Transverse colon (tissue), 4 donors: ENCODE data around the gene ZNF226. TPM values are rescaled to one million over a fixed set of nuclear protein-coding genes. Genes with fewer than 3 reads are reported as not detected.

Experiments used
- DNase-seq: peaks from one replicate; pipeline ENCODE4 v3.0.0-alpha.2; 2019
- H3K27ac ChIP-seq, 4 donors: fragments of 200-600 bp; sonication (generic); 2 replicates each; pipeline ENCODE4 v1.5.1; 2016 to 2018; ENCODE audit warnings: inconsistent platforms in 4 of 4
- H3K27me3 ChIP-seq: fragments of 200-600 bp; sonication (generic); 2 replicates; pipeline ENCODE4 v1.5.1; 2017; ENCODE audit warnings: inconsistent platforms
- H3K36me3 ChIP-seq, 4 donors: fragments of 200-600 bp; sonication (generic); 2 replicates each; pipeline ENCODE4 v1.5.1; 2017 to 2019; ENCODE audit warnings: inconsistent platforms in 4 of 4
- H3K4me1 ChIP-seq, 4 donors: fragments of 200-600 bp; sonication (generic); 2 replicates each; pipeline ENCODE4 v1.5.1; 2017 to 2020; ENCODE audit warnings: inconsistent platforms in 4 of 4
- H3K4me3 ChIP-seq, 4 donors: fragments of 200-600 bp; sonication (generic); 1 replicate in 1 of 4; 2 replicates in 3 of 4; pipeline versions ENCODE4 v1.5.1 to v1.6.1; 2017 to 2019; ENCODE audit warnings: inconsistent platforms in 4 of 4
- H3K9me3 ChIP-seq, 2 donors: fragments of 200-600 bp; sonication (generic); 2 replicates each; pipeline ENCODE4 v1.5.1; 2017 to 2019; ENCODE audit warnings: inconsistent platforms in 2 of 2
- EP300 ChIP-seq: sonication (generic); formaldehyde crosslinking; IDR thresholded peaks from one replicate; pipeline ENCODE4 v1.6.1; 2017; ENCODE audit warnings: antibody characterized with exemption, low read depth
- POLR2A ChIP-seq: fragments of 450-650 bp; IDR thresholded peaks from one replicate; pipeline ENCODE4 v1.6.1; 2016; ENCODE audit warnings: antibody characterized with exemption, mild to moderate bottlenecking, moderate library complexity
- POLR2AphosphoS5 ChIP-seq, 3 donors: sonication (generic); formaldehyde crosslinking; IDR thresholded peaks; one replicate each; pipeline ENCODE4 v1.6.1; 2016; ENCODE audit warnings: antibody characterized with exemption in 3 of 3
- WGBS, 2 donors: methylation state at CpG; one replicate each; pipeline ENCODE4 v1.1.5; 2018; ENCODE audit warnings: low coverage in 1 of 2; 5-methylcytosine and 5-hydroxymethylcytosine counted together
- in situ Hi-C, 4 donors: fragments of 200-750 bp; cut with MboI; loops; one replicate each; pipeline versions ENCODE4 v1.15.0 to v1.15.1; 2017; ENCODE audit warnings: low sequenced_read_pairs in 3 of 4, low pct_ligation_motif_present in 1 of 4, low pct_unique_long_range_greater_than_20kb in 1 of 4
- intact Hi-C: fragments of 100-400 bp; cut with DNase I; formaldehyde crosslinking; loops from one replicate; pipeline ENCODE4 v1.15.1; 2023; ENCODE audit warnings: low total_unique reads
- total RNA-seq, 4 donors: library from RNA; depleted of rRNA; stranded (reverse); fragments of >200 nt; gene quantifications; one replicate each; pipeline ENCODE4 v1.1.0, GENCODE V29; 2016
- TF ChIP-seq, protein P1 (sequence below), 5 experiments: fragments of 200-600 bp in 3 of 5; fragments of 450-650 bp in 2 of 5; sonication (generic) in 3 of 5; IDR thresholded peaks; 1 replicate in 2 of 5; 2 replicates in 3 of 5; pipeline ENCODE4 v1.5.1; 2016 to 2017; ENCODE audit warnings: antibody characterized with exemption in 5 of 5, inconsistent platforms in 3 of 5, mild to moderate bottlenecking in 2 of 5, moderate library complexity in 1 of 5

ZNF226 gene
- total RNA-seq, 4 donors from 2014 or later, result 4.1 to 27.1 (median 23.9) TPM

DNA sequence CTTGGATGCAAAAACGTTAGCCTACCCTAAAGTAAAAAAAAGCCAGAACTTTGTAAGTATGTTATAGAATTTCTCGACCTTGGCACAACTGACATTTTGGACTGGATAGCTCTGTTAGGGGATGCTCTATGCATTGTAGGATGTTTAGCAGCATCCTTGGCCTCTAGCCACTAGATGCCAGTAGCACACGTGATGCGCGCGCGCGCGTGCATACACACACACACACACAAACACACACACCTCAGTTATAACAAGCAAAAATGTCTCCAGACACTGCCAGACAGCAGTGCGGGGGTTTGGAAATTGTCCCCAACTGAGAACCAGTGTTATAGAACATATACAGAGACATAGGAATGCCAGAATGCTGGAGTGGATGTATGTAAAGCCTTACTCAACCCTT is 17.2 kb downstream of the ZNF226 start:
- peaks cover 0 to 2% (median under 1%) of the 10 kb centered on the region in 4 donors for H3K36me3 ChIP-seq
- H3K27me3 ChIP-seq, result no peaks in the 10 kb centered on the region
- intact Hi-C loops, result no loop called here
- in situ Hi-C loops, result no loop called here
- no peak overlapping the region for H3K4me3 ChIP-seq
- peaks cover 42 to 53% of the 10 kb centered on the region in 2 donors for H3K9me3 ChIP-seq
- no peak for DNase-seq
- H3K27ac ChIP-seq, result no peak overlapping the region
- TF ChIP-seq EP300 (no peak), POLR2AphosphoS5 (IDR thresholded peaks at IDR 0.05) (no peak), POLR2A (no peak)
- TF ChIP-seq, protein P1, sequence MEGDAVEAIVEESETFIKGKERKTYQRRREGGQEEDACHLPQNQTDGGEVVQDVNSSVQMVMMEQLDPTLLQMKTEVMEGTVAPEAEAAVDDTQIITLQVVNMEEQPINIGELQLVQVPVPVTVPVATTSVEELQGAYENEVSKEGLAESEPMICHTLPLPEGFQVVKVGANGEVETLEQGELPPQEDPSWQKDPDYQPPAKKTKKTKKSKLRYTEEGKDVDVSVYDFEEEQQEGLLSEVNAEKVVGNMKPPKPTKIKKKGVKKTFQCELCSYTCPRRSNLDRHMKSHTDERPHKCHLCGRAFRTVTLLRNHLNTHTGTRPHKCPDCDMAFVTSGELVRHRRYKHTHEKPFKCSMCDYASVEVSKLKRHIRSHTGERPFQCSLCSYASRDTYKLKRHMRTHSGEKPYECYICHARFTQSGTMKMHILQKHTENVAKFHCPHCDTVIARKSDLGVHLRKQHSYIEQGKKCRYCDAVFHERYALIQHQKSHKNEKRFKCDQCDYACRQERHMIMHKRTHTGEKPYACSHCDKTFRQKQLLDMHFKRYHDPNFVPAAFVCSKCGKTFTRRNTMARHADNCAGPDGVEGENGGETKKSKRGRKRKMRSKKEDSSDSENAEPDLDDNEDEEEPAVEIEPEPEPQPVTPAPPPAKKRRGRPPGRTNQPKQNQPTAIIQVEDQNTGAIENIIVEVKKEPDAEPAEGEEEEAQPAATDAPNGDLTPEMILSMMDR (IDR thresholded peaks at IDR 0.05), result no peak
- 84 to 89% methylated on average over 7 to 10 of the region's 10 CpGs for WGBS, 2 donors
- no peaks in the 10 kb centered on the region for H3K4me1 ChIP-seq

DNA sequence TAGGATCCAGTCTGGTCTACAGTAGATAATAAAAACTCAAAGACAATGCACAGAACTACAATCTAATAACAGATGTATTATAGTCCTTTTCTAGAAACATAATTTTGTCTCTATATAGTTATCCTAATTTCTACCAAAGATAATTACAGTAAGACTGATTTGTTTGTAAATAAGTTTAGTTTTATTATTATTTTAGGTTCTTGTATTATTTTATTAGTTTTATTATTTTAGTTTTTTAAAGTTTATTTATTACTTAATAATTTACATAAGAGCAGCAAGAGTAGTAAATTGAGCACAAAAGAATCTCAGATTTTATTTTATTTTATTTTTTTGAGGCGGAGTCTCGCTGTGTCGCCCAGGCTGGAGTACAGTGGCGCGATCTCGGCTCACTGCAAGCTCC is 25.1 kb downstream of the ZNF226 start:
- WGBS, 2 donors, result 88 to 99% methylated on average over 6 of the region's 6 CpGs
- in situ Hi-C loops, result no loop called here
- no peaks in the 10 kb centered on the region for H3K36me3 ChIP-seq
- no peaks in the 10 kb centered on the region for H3K4me1 ChIP-seq
- H3K9me3 ChIP-seq, result peaks cover 21 to 30% of the 10 kb centered on the region in 2 donors
- TF ChIP-seq EP300 (no peak), POLR2A (no peak), POLR2AphosphoS5 (IDR thresholded peaks at IDR 0.05) (no peak)
- TF ChIP-seq, protein P1 (IDR thresholded peaks at IDR 0.05), result no peak
- H3K4me3 ChIP-seq, result no peak overlapping the region
- intact Hi-C loops, result no loop called here
- H3K27ac ChIP-seq, result no peak overlapping the region
- H3K27me3 ChIP-seq, result no peaks in the 10 kb centered on the region
- no peak for DNase-seq

DNA sequence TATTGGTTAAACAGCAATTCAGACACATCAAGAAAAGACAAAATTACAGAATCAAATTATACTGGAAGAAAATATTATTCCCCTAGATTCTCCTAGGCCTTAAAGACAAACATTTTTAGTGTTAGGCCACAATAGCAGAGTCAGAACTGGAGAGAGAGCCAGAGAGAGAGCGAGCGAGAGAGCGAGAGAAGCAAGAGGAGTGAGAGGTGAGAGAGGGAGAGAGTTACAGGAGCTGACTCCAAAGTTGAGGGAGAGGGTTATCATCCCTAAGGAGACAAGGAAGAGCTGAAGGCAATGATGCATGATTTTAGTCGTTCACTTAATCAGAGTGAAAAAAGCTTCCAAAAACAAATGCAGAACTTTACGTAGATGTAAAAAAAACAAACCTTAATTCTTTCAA is 27.2 kb downstream of the ZNF226 start:
- no peaks in the 10 kb centered on the region for H3K36me3 ChIP-seq
- H3K27me3 ChIP-seq, result no peaks in the 10 kb centered on the region
- no peaks in the 10 kb centered on the region for H3K4me1 ChIP-seq
- WGBS, 2 donors, result 82 to 86% methylated on average over 5 of the region's 5 CpGs
- in situ Hi-C loops, result no loop called here
- peaks cover 21 to 30% of the 10 kb centered on the region in 2 donors for H3K9me3 ChIP-seq
- intact Hi-C loops, result no loop called here
- H3K4me3 ChIP-seq, result no peak overlapping the region
- no peak for DNase-seq
- no peak overlapping the region for H3K27ac ChIP-seq
- TF ChIP-seq, protein P1 (IDR thresholded peaks at IDR 0.05), result no peak
- TF ChIP-seq POLR2A, result no peak
- TF ChIP-seq POLR2AphosphoS5 (IDR thresholded peaks at IDR 0.05), result no peak
- TF ChIP-seq EP300, result no peak

DNA sequence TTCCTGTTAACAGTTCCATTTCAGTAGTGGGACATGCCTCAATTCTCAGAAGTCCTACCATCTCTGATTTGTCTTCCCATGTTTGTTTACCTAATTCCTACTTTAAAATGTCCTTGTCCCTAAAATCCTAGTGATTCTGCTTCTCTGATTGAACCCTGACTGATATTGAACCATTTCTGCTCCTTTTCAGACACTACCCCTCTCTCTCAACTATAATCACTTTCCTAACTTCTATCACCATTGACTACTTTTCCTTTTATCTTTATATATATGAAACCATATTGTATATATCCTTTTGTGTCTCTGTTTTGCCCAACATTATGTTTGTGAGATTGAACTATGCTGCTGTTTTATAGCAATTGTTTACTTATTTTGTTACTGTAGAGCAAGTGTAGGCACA is 31.9 kb downstream of the ZNF226 start:
- Histone ChIP-seq H3K27ac (no peak overlapping the region), H3K36me3 (no peaks in the 10 kb centered on the region), H3K4me1 (no peaks in the 10 kb centered on the region), H3K27me3 (no peaks in the 10 kb centered on the region), H3K4me3 (no peak overlapping the region), H3K9me3 (peaks cover 16 to 21% of the 10 kb centered on the region in 2 donors)
- intact Hi-C loops, result no loop called here
- in situ Hi-C loops, result no loop called here
- no peak for DNase-seq
- TF ChIP-seq POLR2A, result no peak
- no peak for TF ChIP-seq POLR2AphosphoS5 (IDR thresholded peaks at IDR 0.05)
- TF ChIP-seq, protein P1 (IDR thresholded peaks at IDR 0.05), result no peak
- TF ChIP-seq EP300, result no peak
